HepG2 (cell line): Measurements from ENCODE around the gene IFT172. TPM values are rescaled to one million over a fixed set of nuclear protein-coding genes. Genes with fewer than 3 reads are reported as not detected.
A peak's percentile ranks its signal among the peaks of the same experiment; 100 is the strongest.

Experiments
- AHDC1 ChIP-seq: sonication (generic); formaldehyde crosslinking; IDR thresholded peaks from 2 replicates; pipeline ENCODE4 v1.5.1; 2020; ENCODE audit warnings: mild to moderate bottlenecking, missing genetic modification reagents, borderline replicate concordance
- ARNTL ChIP-seq: sonication (generic); formaldehyde crosslinking; IDR thresholded peaks from 2 replicates; pipeline ENCODE4 v1.4.0; 2020; ENCODE audit warnings: mild to moderate bottlenecking, missing genetic modification reagents
- CEBPB ChIP-seq: IDR thresholded peaks from 2 replicates; pipeline ENCODE4 v1.6.1; 2011; ENCODE audit warnings: low read depth, low read length, improper control_type of control experiment, borderline replicate concordance
- CEBPG ChIP-seq: IDR thresholded peaks from 2 replicates; pipeline ENCODE4 v1.6.1; 2016
- GZF1 ChIP-seq: sonication (generic); formaldehyde crosslinking; IDR thresholded peaks from 2 replicates; pipeline ENCODE4 v1.5.1; 2020; ENCODE audit warnings: mild to moderate bottlenecking, missing genetic modification reagents
- KLF15 ChIP-seq: sonication (generic); formaldehyde crosslinking; IDR thresholded peaks from 2 replicates; pipeline ENCODE4 v1.8.1; 2023; ENCODE audit warnings: borderline replicate concordance, mild to moderate bottlenecking, inconsistent platforms, missing genetic modification reagents, mixed read lengths
- MXI1 ChIP-seq: IDR thresholded peaks from 3 replicates; pipeline ENCODE4 v1.6.1; 2012; ENCODE audit warnings: low read depth, low read length, inconsistent platforms, borderline replicate concordance
- NCOA1 ChIP-seq: sonication (generic); formaldehyde crosslinking; IDR thresholded peaks from 2 replicates; pipeline ENCODE4 v1.9.0; 2021; ENCODE audit warnings: missing genetic modification reagents
- NCOR1 ChIP-seq: fragments of 200-600 bp; sonication (generic); IDR thresholded peaks from 2 replicates; pipeline ENCODE4 v1.7.0; 2017; ENCODE audit warnings: antibody characterized with exemption, low read length, borderline replicate concordance
- PBX3 ChIP-seq: sonication (generic); formaldehyde crosslinking; IDR thresholded peaks from 2 replicates; pipeline ENCODE4 v1.8.1; 2023; ENCODE audit warnings: missing genetic modification reagents, inconsistent platforms, borderline replicate concordance
- POLR2A ChIP-seq, 2 experiments: IDR thresholded peaks; 2 replicates each; pipeline ENCODE4 v1.6.1; 2011; ENCODE audit warnings: low read depth in 2 of 2, low read length in 2 of 2, mild to moderate bottlenecking in 1 of 2, moderate library complexity in 1 of 2; ENCODE audit not compliant: insufficient read depth in 1 of 2
- REPIN1 ChIP-seq: sonication (generic); formaldehyde crosslinking; IDR thresholded peaks from 2 replicates; pipeline ENCODE4 v1.8.0; 2022; ENCODE audit warnings: missing genetic modification reagents, low read depth, mild to moderate bottlenecking, borderline replicate concordance
- ZFY ChIP-seq: sonication (generic); formaldehyde crosslinking; IDR thresholded peaks from 2 replicates; pipeline ENCODE4 v1.4.0; 2020; ENCODE audit warnings: missing genetic modification reagents
- ZIK1 ChIP-seq: sonication (generic); formaldehyde crosslinking; IDR thresholded peaks from 2 replicates; pipeline ENCODE4 v1.5.0; 2020; ENCODE audit warnings: mild to moderate bottlenecking, low read depth, missing genetic modification reagents, borderline replicate concordance
- ZMAT3 ChIP-seq: sonication (generic); formaldehyde crosslinking; conservative IDR thresholded peaks from 2 replicates; pipeline ENCODE4 v1.7.0; 2021; ENCODE audit warnings: missing genetic modification reagents
- ZNF784 ChIP-seq: sonication (generic); formaldehyde crosslinking; IDR thresholded peaks from 2 replicates; pipeline ENCODE4 v1.5.1; 2020; ENCODE audit warnings: missing genetic modification reagents, mild to moderate bottlenecking, borderline replicate concordance
- ZZZ3 ChIP-seq: sonication (generic); formaldehyde crosslinking; IDR thresholded peaks from 2 replicates; pipeline ENCODE4 v1.4.0; 2020; ENCODE audit warnings: missing genetic modification reagents, mild to moderate bottlenecking, borderline replicate concordance
- polyA plus RNA-seq, 8 experiments: library from polyadenylated mRNA; depleted of rRNA in 3 of 8; stranded (reverse) in 7 of 8; unstranded in 1 of 8; fragments of >200 nt; fragmentation: Illumina TruSeq in 4 of 8; extraction: Trizol in 4 of 8; gene quantifications; 2 replicates each; pipeline versions ENCODE4 v1.2.1 to v1.2.3, GENCODE V29; 2011 to 2016; ENCODE audit warnings: low read depth in 4 of 8, missing spikeins in 1 of 8, mixed read lengths in 1 of 8; ENCODE audit not compliant: insufficient read depth in 1 of 8
- total RNA-seq, 5 experiments: library from RNA; depleted of rRNA; stranded (reverse); fragments of >200 nt; fragmentation: Illumina TruSeq; extraction: Trizol; gene quantifications; 2 replicates each; pipeline ENCODE4 v1.2.3, GENCODE V29; 2016; ENCODE audit warnings: low read depth in 1 of 5
- TF ChIP-seq, protein P1 (sequence below): sonication (generic); formaldehyde crosslinking; IDR thresholded peaks from 2 replicates; pipeline ENCODE4 v1.5.0; 2020; ENCODE audit warnings: mild to moderate bottlenecking, missing genetic modification reagents, moderate library complexity
- TF ChIP-seq, protein P2 (sequence below): fragments of 450-650 bp; IDR thresholded peaks from 2 replicates; pipeline ENCODE4 v1.6.1; 2016

IFT172 gene
- total and polyA plus RNA-seq, 2 of the 13 experiments (the other 11 are each of a cell fraction or from before 2014, with no cell fraction given), result 21.6 to 35.7 TPM

- TF ChIP-seq, protein P1, sequence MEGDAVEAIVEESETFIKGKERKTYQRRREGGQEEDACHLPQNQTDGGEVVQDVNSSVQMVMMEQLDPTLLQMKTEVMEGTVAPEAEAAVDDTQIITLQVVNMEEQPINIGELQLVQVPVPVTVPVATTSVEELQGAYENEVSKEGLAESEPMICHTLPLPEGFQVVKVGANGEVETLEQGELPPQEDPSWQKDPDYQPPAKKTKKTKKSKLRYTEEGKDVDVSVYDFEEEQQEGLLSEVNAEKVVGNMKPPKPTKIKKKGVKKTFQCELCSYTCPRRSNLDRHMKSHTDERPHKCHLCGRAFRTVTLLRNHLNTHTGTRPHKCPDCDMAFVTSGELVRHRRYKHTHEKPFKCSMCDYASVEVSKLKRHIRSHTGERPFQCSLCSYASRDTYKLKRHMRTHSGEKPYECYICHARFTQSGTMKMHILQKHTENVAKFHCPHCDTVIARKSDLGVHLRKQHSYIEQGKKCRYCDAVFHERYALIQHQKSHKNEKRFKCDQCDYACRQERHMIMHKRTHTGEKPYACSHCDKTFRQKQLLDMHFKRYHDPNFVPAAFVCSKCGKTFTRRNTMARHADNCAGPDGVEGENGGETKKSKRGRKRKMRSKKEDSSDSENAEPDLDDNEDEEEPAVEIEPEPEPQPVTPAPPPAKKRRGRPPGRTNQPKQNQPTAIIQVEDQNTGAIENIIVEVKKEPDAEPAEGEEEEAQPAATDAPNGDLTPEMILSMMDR (CRISPR knock-in tag), result no peak
- TF ChIP-seq POLR2A (IDR thresholded peaks at IDR 0.05; ENCODE audit: insufficient read depth in 1 of 2, low read depth in 2 of 2, low read length in 2 of 2), result peak; percentile 66 to 68
- peak; percentile 90; the same call in 2 of the 3 replicates for TF ChIP-seq MXI1
- no peak; the same call in 1 of the 2 replicates for TF ChIP-seq GZF1 (CRISPR knock-in tag)
- 0 out of 2 replicates have a peak, but pooled peaks have one; percentile 15 for TF ChIP-seq REPIN1 (CRISPR knock-in tag)
- TF ChIP-seq CEBPB, result no peak
- peak; percentile 90 for TF ChIP-seq ZFY (CRISPR knock-in tag)
- no peak for TF ChIP-seq NCOR1
- TF ChIP-seq NCOA1, result no peak
- TF ChIP-seq PBX3 (CRISPR knock-in tag), result no peak
- peak; percentile 62 for TF ChIP-seq ARNTL
- no peak for TF ChIP-seq CEBPG (CRISPR knock-in tag)
- no peak for TF ChIP-seq ZNF784 (CRISPR knock-in tag)
- peak; percentile 39; the same call in 1 of the 2 replicates for TF ChIP-seq ZMAT3
- TF ChIP-seq ZZZ3 (CRISPR knock-in tag), result 0 out of 2 replicates have a peak, but pooled peaks have one; percentile 66
- TF ChIP-seq AHDC1, result no peak
- TF ChIP-seq, protein P2, sequence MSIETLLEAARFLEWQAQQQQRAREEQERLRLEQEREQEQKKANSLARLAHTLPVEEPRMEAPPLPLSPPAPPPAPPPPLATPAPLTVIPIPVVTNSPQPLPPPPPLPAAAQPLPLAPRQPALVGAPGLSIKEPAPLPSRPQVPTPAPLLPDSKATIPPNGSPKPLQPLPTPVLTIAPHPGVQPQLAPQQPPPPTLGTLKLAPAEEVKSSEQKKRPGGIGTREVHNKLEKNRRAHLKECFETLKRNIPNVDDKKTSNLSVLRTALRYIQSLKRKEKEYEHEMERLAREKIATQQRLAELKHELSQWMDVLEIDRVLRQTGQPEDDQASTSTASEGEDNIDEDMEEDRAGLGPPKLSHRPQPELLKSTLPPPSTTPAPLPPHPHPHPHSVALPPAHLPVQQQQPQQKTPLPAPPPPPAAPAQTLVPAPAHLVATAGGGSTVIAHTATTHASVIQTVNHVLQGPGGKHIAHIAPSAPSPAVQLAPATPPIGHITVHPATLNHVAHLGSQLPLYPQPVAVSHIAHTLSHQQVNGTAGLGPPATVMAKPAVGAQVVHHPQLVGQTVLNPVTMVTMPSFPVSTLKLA, result no peak
- TF ChIP-seq ZIK1 (CRISPR knock-in tag), result 0 out of 2 replicates have a peak, but pooled peaks have one; percentile 17
- TF ChIP-seq KLF15 (CRISPR knock-in tag), result no peak; the same call in 1 of the 2 replicates
Measured at GRCh38 chr2:27428978-27429541, 60.5 kb downstream of the IFT172 start (continued).
